Astrocyte of the cerebellum (primary cell): ENCODE data around the gene TMEM269.

Source experiments
- DNase-seq: peaks from one replicate; pipeline ENCODE4 v3.0.0-alpha.2; 2011; ENCODE audit warnings: low read depth
- H3K4me3 ChIP-seq: 2 replicates; pipeline ENCODE4 v1.5.1; 2011; ENCODE audit warnings: mild to moderate bottlenecking, low read depth, low read length, moderate library complexity
- CTCF ChIP-seq: IDR thresholded peaks from 2 replicates; pipeline ENCODE4 v1.5.1; 2012; ENCODE audit warnings: low read length, low read depth, moderate library complexity, mild to moderate bottlenecking; ENCODE audit errors: missing control alignments
- in situ Hi-C: cut with HindIII; loops from 2 replicates; pipeline ENCODE4 v1.10.0; 2017; ENCODE audit warnings: low sequenced_read_pairs

TMEM269 gene

GRCh38 chr1:42765269-42765668 is 19.5 kb upstream of the TMEM269 start:
- H3K4me3 ChIP-seq, result peak overlapping the region; percentile 69
- in situ Hi-C loops, result no loop called here
- no peak for DNase-seq
- no peak for TF ChIP-seq CTCF

- DNase-seq, result peak; percentile 68
- peak; percentile 75 for TF ChIP-seq CTCF
- in situ Hi-C loops, result no loop called here
- H3K4me3 ChIP-seq, result peak overlapping the region; percentile 69
Measured at GRCh38 chr1:42765832-42766740, 18.7 kb upstream of the TMEM269 start.

DNA sequence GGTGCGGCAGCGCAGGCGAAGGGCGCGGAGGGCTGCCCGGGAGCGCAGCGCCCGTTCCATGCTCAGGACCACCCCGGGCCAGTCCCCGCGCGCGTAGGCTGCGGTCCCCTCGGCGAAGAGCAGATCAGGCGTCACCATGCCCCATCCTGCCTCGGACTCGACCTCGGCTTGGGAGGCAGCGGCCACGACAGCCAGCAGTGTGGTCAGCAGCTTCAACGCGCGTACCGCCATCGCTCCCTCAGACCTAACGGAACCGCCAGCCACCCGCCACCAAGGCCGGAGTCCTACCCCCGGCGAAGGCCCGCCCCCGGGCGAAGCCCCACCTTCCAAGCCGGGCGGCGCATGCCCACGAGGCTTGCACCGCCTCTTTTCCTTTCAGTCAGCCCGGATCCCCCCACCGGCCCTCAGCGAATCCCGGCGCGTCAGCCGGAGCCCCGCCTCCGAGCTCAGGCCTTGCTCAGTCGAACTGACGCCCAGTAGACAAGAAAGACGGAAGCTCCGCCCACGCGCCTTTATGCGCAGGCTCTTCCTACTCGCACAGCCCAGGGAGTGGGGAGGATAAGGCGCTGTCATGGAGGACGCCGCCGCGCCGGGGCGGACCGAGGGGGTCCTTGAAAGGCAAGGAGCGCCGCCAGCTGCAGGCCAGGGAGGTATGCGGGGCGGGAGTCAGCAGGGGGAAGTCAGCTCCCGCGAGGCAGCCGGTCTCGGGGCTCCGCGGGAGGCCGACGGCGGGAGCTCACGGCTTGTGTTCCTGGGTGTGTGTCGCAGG is 17.9 kb upstream of the TMEM269 start, which contains the start of the genes C1orf50 and P3H1:
TSS of gene C1orf50 (plus strand) at position 509 of the 769 bp plus-strand sequence. CDS start at position 572, 63 bp downstream.
TSS of gene P3H1 (minus strand) at position 288 of the 769 bp plus-strand sequence. CDS start at position 231, 57 bp downstream.
- peak within 1 kb of the TSS; percentile 69 for H3K4me3 ChIP-seq
- in situ Hi-C loops, result no loop called here
- DNase-seq, result peak; percentile 97
- TF ChIP-seq CTCF, result no peak

DNA sequence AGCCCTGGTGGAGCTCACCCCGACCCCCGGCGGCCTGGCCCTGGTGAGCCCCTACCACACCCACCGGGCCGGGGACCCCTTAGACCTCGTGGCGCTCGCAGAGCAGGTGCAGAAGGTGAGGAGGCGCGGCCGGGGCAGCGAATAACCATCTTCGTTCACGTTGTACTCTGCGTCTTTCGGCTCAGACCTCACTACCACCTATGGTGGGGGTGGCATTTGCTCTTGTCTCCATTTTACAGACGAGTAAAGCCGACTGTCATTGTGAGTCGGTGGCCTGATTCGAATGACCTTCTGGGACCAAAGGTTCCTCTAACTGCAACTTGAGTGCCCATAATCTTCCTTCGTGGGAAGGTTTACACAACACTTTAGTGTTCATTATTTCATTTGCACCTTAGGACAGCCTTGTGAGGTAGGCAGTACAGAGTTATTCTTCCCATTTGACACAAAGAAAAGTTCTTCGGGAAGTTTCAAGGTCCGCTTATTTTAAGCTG is 17.2 kb upstream of the TMEM269 start:
- no peak for DNase-seq
- TF ChIP-seq CTCF, result no peak
- in situ Hi-C loops, result no loop called here
- peak overlapping the region; percentile 69 for H3K4me3 ChIP-seq

DNA sequence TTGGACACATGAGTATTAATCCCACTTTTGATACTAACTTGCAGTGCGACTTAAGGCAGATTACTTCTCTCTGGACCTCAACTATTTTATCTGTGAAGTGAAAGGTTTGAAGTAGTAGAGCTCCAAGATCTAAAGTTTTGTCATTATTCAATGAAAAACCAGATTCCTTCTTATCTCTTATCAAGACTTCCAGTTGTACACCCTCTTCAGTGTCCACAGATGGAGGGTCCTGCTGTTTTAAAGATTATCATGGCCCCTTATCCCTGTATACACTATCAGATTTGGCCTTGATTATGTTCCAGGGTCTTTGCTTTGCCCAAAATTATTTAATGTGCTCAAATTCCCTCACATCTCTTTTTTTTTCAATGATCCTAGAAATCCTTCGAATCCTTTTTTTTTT is 16.6 kb upstream of the TMEM269 start:
- peak overlapping the region; percentile 69 for H3K4me3 ChIP-seq
- in situ Hi-C loops, result no loop called here
- no peak for DNase-seq
- TF ChIP-seq CTCF, result no peak

- in situ Hi-C loops, result no loop called here
- H3K4me3 ChIP-seq, result no peak overlapping the region
- TF ChIP-seq CTCF, result no peak
- DNase-seq, result no peak
Measured at GRCh38 chr1:42769811-42770210, 15.0 kb upstream of the TMEM269 start.
